Body of pancreas (tissue), 4 donors: Measurements from ENCODE around the gene MGMT. TPM values are rescaled to one million over a fixed set of nuclear protein-coding genes. Genes with fewer than 3 reads are reported as not detected.

Source experiments
- ATAC-seq: fragments of 150-250 bp; one replicate; pipeline ENCODE4 v1.9.1; 2016
- DNase-seq, 4 donors: peaks; one replicate each; pipeline ENCODE4 v3.0.0-alpha.2; 2019
- H3K27ac ChIP-seq, 4 donors: fragments of 200-600 bp; sonication (generic); 1 replicate in 3 of 4; 2 replicates in 1 of 4; pipeline versions ENCODE4 v1.5.1 to v1.6.1; 2016 to 2019; ENCODE audit warnings: mild to moderate bottlenecking in 1 of 4, mixed read lengths in 1 of 4, moderate library complexity in 1 of 4
- H3K27me3 ChIP-seq, 2 donors: fragments of 200-600 bp; sonication (generic); one replicate each; pipeline ENCODE4 v1.6.0; 2016; ENCODE audit warnings: mild to moderate bottlenecking in 1 of 2
- H3K36me3 ChIP-seq, 2 donors: fragments of 200-600 bp; sonication (generic); replicated peaks in 1 of 2; 2 replicates each; pipeline ENCODE4 v1.5.1; 2016; ENCODE audit warnings: low read depth in 2 of 2; ENCODE audit not compliant: insufficient read depth in 1 of 2
- H3K4me1 ChIP-seq: fragments of 200-600 bp; sonication (generic); one replicate; pipeline ENCODE4 v1.6.0; 2016
- H3K4me3 ChIP-seq, 2 donors: fragments of 200-600 bp; sonication (generic); 1 replicate in 1 of 2; 2 replicates in 1 of 2; pipeline ENCODE4 v1.5.1; 2016 to 2019
- H3K9me3 ChIP-seq, 3 donors: fragments of 200-600 bp; sonication (generic); 1 replicate in 2 of 3; 2 replicates in 1 of 3; pipeline ENCODE4 v1.5.1; 2016
- CTCF ChIP-seq, 7 experiments: fragments of 450-650 bp in 4 of 7; fragments of 200-600 bp in 3 of 7; sonication (generic) in 3 of 7; IDR thresholded peaks; one replicate each; pipeline ENCODE4 v1.5.1; 2016 to 2019; ENCODE audit warnings: antibody characterized with exemption in 7 of 7
- POLR2A ChIP-seq, 3 donors: fragments of 450-650 bp; IDR thresholded peaks; one replicate each; pipeline ENCODE4 v1.6.1; 2016; ENCODE audit warnings: antibody characterized with exemption in 3 of 3, mild to moderate bottlenecking in 2 of 3
- WGBS, 2 donors: methylation state at CpG; one replicate each; pipeline ENCODE4 v1.1.5; 2017; 5-methylcytosine and 5-hydroxymethylcytosine counted together
- intact Hi-C: fragments of 100-400 bp; cut with DNase I; formaldehyde crosslinking; loops from one replicate; pipeline ENCODE4 v1.15.1; 2023
- total RNA-seq, 2 donors: library from RNA; depleted of rRNA; stranded (reverse); fragments of >200 nt; gene quantifications; one replicate each; pipeline ENCODE4 v1.1.0, GENCODE V29; 2016

Gene MGMT
- total RNA-seq, 2 donors from 2014 or later, result 13.7 to 25.4 TPM

- H3K4me1 ChIP-seq, result no peaks in the 10 kb centered on the region
- intact Hi-C loops, result no loop called here
- H3K36me3 ChIP-seq, result no peaks in the 10 kb centered on the region
These were observed 22.7 kb upstream of the MGMT start for GRCh38 chr10:129444359-129444758.

GRCh38 chr10:129445436-129446182 is 21.4 kb upstream of the MGMT start:
- Histone ChIP-seq H3K4me1 (no peaks in the 10 kb centered on the region), H3K4me3 (no peak overlapping the region), H3K27me3 (no peaks in the 10 kb centered on the region), H3K9me3 (no peaks in the 10 kb centered on the region), H3K36me3 (no peaks in the 10 kb centered on the region), H3K27ac (no peak overlapping the region)
- ATAC-seq (no peak), DNase-seq (no peak)
- 85% methylated on average over 13 of the region's 13 CpGs for WGBS, 2 donors
- intact Hi-C loops, result no loop called here
- TF ChIP-seq POLR2A (IDR thresholded peaks at IDR 0.05), result no peak
- TF ChIP-seq CTCF (IDR thresholded peaks at IDR 0.05), result no peak

More at GRCh38 chr10:129444359-129444758, 22.7 kb upstream of the MGMT start:
- 61 to 66% methylated on average over 2 of the region's 2 CpGs for WGBS, 2 donors
- DNase-seq (no peak), ATAC-seq (no peak)
- H3K27me3 ChIP-seq, result no peaks in the 10 kb centered on the region
- no peak overlapping the region for H3K27ac ChIP-seq
- no peaks in the 10 kb centered on the region for H3K9me3 ChIP-seq
- TF ChIP-seq CTCF (IDR thresholded peaks at IDR 0.05), result no peak
- no peak for TF ChIP-seq POLR2A (IDR thresholded peaks at IDR 0.05)
- no peak overlapping the region for H3K4me3 ChIP-seq

GRCh38 chr10:129446183-129446581 is 20.9 kb upstream of the MGMT start:
- intact Hi-C loops, result no loop called here
- H3K4me1 ChIP-seq, result no peaks in the 10 kb centered on the region
- TF ChIP-seq POLR2A (IDR thresholded peaks at IDR 0.05) (no peak), CTCF (IDR thresholded peaks at IDR 0.05) (no peak)
- DNase-seq (no peak), ATAC-seq (no peak)
- H3K36me3 ChIP-seq, result no peaks in the 10 kb centered on the region
- WGBS, 2 donors, result 67 to 73% methylated on average over 4 of the region's 4 CpGs
- no peak overlapping the region for H3K27ac ChIP-seq
- H3K27me3 ChIP-seq, result no peaks in the 10 kb centered on the region
- H3K9me3 ChIP-seq, result no peaks in the 10 kb centered on the region
- H3K4me3 ChIP-seq, result no peak overlapping the region

DNA sequence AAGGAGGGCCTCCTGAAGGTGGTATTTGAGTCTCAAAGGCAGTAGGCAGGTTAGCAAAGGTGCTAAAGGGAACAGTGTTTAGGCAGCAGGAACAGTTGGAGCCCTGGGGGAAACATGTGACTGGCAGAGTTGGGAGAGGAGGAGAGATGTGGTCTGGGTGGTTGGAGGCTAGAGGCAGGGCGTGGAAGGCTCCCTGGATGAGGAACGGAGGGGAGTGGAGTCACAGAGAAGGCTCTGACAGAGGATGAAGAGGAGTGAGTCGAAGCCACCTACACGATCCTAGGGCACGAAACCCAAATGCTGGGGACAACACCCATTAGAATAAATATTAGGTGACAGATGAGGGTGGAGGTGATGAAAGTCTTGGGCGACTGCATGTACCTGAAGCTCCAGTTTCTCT is 19.6 kb upstream of the MGMT start:
- DNase-seq (no peak), ATAC-seq (no peak)
- Histone ChIP-seq H3K27ac (no peak overlapping the region), H3K27me3 (no peaks in the 10 kb centered on the region), H3K36me3 (no peaks in the 10 kb centered on the region), H3K9me3 (no peaks in the 10 kb centered on the region), H3K4me1 (no peaks in the 10 kb centered on the region), H3K4me3 (no peak overlapping the region)
- TF ChIP-seq POLR2A (IDR thresholded peaks at IDR 0.05) (no peak), CTCF (IDR thresholded peaks at IDR 0.05) (no peak)
- WGBS, 2 donors, result 79 to 87% methylated on average over 6 of the region's 6 CpGs
- intact Hi-C loops, result no loop called here

DNA sequence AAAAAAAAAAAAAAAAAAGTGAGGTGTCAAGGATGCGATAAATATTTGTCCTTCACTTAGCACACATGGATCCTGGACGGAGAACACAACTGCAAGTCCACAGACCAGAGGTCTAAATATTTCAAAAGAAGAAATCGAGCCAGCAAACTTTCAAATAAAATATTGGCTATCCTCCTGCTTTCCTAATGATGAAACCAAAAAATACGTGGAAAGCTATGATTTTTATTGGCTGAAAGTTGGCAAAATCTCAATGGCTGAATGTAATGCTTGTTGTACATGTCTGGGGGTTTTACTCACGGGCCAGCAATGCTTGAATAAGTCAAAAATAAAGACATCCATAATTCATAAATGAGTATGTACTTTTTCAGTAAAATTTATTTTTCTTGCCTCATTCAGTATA is 19.0 kb upstream of the MGMT start:
- H3K27me3 ChIP-seq, result no peaks in the 10 kb centered on the region
- no peak for TF ChIP-seq POLR2A (IDR thresholded peaks at IDR 0.05)
- no peak for TF ChIP-seq CTCF (IDR thresholded peaks at IDR 0.05)
- intact Hi-C loops, result no loop called here
- ATAC-seq (no peak), DNase-seq (no peak)
- 53 to 64% methylated on average over 5 of the region's 5 CpGs for WGBS, 2 donors
- no peaks in the 10 kb centered on the region for H3K4me1 ChIP-seq
- no peak overlapping the region for H3K4me3 ChIP-seq
- H3K36me3 ChIP-seq, result no peaks in the 10 kb centered on the region
- no peak overlapping the region for H3K27ac ChIP-seq
- H3K9me3 ChIP-seq, result no peaks in the 10 kb centered on the region
